ENCODE measurements around the gene NOXA1.

NOXA1 gene

GRCh38 chr9:137387891-137388560 lies 35.2 kb upstream of the NOXA1 start:
- no peak for DNase-seq

- no peak for DNase-seq
These were observed 34.4 kb upstream of the NOXA1 start for GRCh38 chr9:137388589-137389427.

- no peak for DNase-seq
These were observed 33.8 kb upstream of the NOXA1 start for GRCh38 chr9:137389428-137389746.

- DNase-seq = peak; percentile 36
These were observed 32.4 kb upstream of the NOXA1 start for GRCh38 chr9:137390553-137391410.

- no peak for DNase-seq
These were observed 31.8 kb upstream of the NOXA1 start for GRCh38 chr9:137391411-137391754.

GRCh38 chr9:137392232-137393007 lies 30.8 kb upstream of the NOXA1 start:
- no peak for DNase-seq

- DNase-seq = no peak
These were observed 29.7 kb upstream of the NOXA1 start for GRCh38 chr9:137393176-137394150.

- DNase-seq = no peak
These were observed 28.1 kb upstream of the NOXA1 start for GRCh38 chr9:137394866-137395665.

- DNase-seq = no peak
These were observed 27.6 kb upstream of the NOXA1 start for GRCh38 chr9:137395666-137396010.

GRCh38 chr9:137396227-137396626 lies 27.0 kb upstream of the NOXA1 start:
- DNase-seq = no peak

GRCh38 chr9:137396634-137397367 lies 26.4 kb upstream of the NOXA1 start:
- no peak for DNase-seq

GRCh38 chr9:137397675-137398423 lies 25.3 kb upstream of the NOXA1 start:
- no peak for DNase-seq

- no peak for DNase-seq
These were observed 24.4 kb upstream of the NOXA1 start for GRCh38 chr9:137398561-137399468.

GRCh38 chr9:137402746-137403145 lies 20.4 kb upstream of the NOXA1 start:
- no peak for DNase-seq

GRCh38 chr9:137403269-137403668 lies 19.9 kb upstream of the NOXA1 start:
- DNase-seq = no peak

GRCh38 chr9:137404961-137405567 lies 18.1 kb upstream of the NOXA1 start:
- no peak for DNase-seq

- DNase-seq = no peak
These were observed 17.5 kb upstream of the NOXA1 start for GRCh38 chr9:137405677-137406081.

All from NCI-H1694 treated with DMSO at 0.1 percent for 48 hours (cell line).